H1 (cell line): Measurements from ENCODE around the gene CHD5. TPM values are rescaled to one million over a fixed set of nuclear protein-coding genes. Genes with fewer than 3 reads are reported as not detected.

Experiments
- CTCF ChIA-PET: fragments of 300-600 bp; sonication (Branson Sonifier 250); formaldehyde crosslinking; loops from one replicate; lab custom pipeline; 2021; ENCODE audit not compliant: partially characterized antibody; lab: Charles Lee
- POLR2A ChIA-PET: fragments of 300-600 bp; sonication (Branson Sonifier 250); formaldehyde crosslinking; loops from one replicate; lab custom pipeline; 2021; ENCODE audit warnings: inconsistent platforms; ENCODE audit not compliant: partially characterized antibody; lab: Charles Lee
- DNase-seq, 2 experiments: peaks; one replicate each; pipeline versions ENCODE4 v3.0.0 to v3.0.0-alpha.2; 2010 to 2022; ENCODE audit warnings: low spot score in 2 of 2, low read depth in 1 of 2, mixed read lengths in 1 of 2
- FAIRE-seq: peaks from 2 replicates; lab custom pipeline; 2011; peaks lifted over from hg19 to GRCh38; lab: Jason Lieb, UNC
- H2AFZ ChIP-seq: 2 replicates; pipeline ENCODE4 v1.8.1; 2012; ENCODE audit warnings: low read length, inconsistent platforms
- H2AK5ac ChIP-seq: 2 replicates; pipeline ENCODE4 v1.6.1; 2013; ENCODE audit warnings: low read depth, low read length
- H2BK120ac ChIP-seq: replicated peaks from 2 replicates; pipeline ENCODE3; 2013; ENCODE audit warnings: low read depth, low read length, inconsistent platforms
- H2BK12ac ChIP-seq: 2 replicates; pipeline ENCODE4 v1.6.1; 2013; ENCODE audit warnings: low read depth, low read length
- H2BK15ac ChIP-seq: 2 replicates; pipeline ENCODE4 v1.6.1; 2013; ENCODE audit warnings: low read length
- H2BK20ac ChIP-seq: 2 replicates; pipeline ENCODE4 v1.6.1; 2013; ENCODE audit warnings: low read length
- H2BK5ac ChIP-seq: 2 replicates; pipeline ENCODE4 v1.6.1; 2013; ENCODE audit warnings: low read depth, low read length
- H3K14ac ChIP-seq: 2 replicates; pipeline ENCODE4 v1.6.1; 2013; ENCODE audit warnings: inconsistent platforms; ENCODE audit not compliant: insufficient read length
- H3K18ac ChIP-seq: 2 replicates; pipeline ENCODE4 v1.6.1; 2013; ENCODE audit warnings: low read length; ENCODE audit errors: extremely low read depth
- H3K23ac ChIP-seq: 2 replicates; pipeline ENCODE4 v1.6.1; 2013; ENCODE audit warnings: inconsistent platforms; ENCODE audit not compliant: insufficient read length
- H3K23me2 ChIP-seq: 2 replicates; pipeline ENCODE4 v1.6.1; 2013; ENCODE audit warnings: low read depth, low read length
- H3K27ac ChIP-seq: 2 replicates; pipeline ENCODE4 v1.6.1; 2011; ENCODE audit warnings: low read depth, low read length, inconsistent platforms
- H3K27me3 ChIP-seq, 4 experiments: replicated peaks in 1 of 4; 1 replicate in 1 of 4; 2 replicates in 3 of 4; pipeline versions ENCODE4 v1.6.1 to v1.8.1; 2011 to 2013; ENCODE audit warnings: low read length in 3 of 4, mild to moderate bottlenecking in 3 of 4, inconsistent platforms in 2 of 4, mixed read lengths in 2 of 4, moderate library complexity in 1 of 4; ENCODE audit not compliant: control insufficient read depth in 3 of 4, insufficient read depth in 3 of 4; ENCODE audit errors: extremely low read depth in 1 of 4
- H3K36me3 ChIP-seq, 4 experiments: 2 replicates each; pipeline versions ENCODE4 v1.6.1 to v1.8.1; 2011 to 2013; ENCODE audit warnings: mild to moderate bottlenecking in 4 of 4, low read length in 3 of 4, moderate library complexity in 2 of 4, control low read depth in 1 of 4, inconsistent platforms in 1 of 4; ENCODE audit not compliant: insufficient read depth in 4 of 4, control insufficient read depth in 2 of 4
- H3K4ac ChIP-seq: replicated peaks from 2 replicates; pipeline ENCODE3; 2013; ENCODE audit warnings: low read length, low read depth, mixed read lengths, inconsistent platforms; ENCODE audit not compliant: insufficient read length
- H3K4me1 ChIP-seq, 4 experiments: replicated peaks in 1 of 4; 1 replicate in 1 of 4; 2 replicates in 3 of 4; pipeline versions ENCODE4 v1.6.1 to v1.8.1; 2011 to 2013; ENCODE audit warnings: low read length in 3 of 4, inconsistent platforms in 2 of 4, mixed read lengths in 1 of 4; ENCODE audit not compliant: insufficient read depth in 4 of 4, control insufficient read depth in 3 of 4
- H3K4me2 ChIP-seq, 2 experiments: 2 replicates each; pipeline versions ENCODE4 v1.6.1 to v1.8.1; 2011 to 2013; ENCODE audit warnings: low read depth in 2 of 2, low read length in 2 of 2, control low read depth in 1 of 2, inconsistent platforms in 1 of 2, mild to moderate bottlenecking in 1 of 2; ENCODE audit not compliant: insufficient read depth in 1 of 2
- H3K4me3 ChIP-seq, 4 experiments: fragments of 200-600, 300-600 bp in 1 of 4; sonication (generic), shearing (Covaris generic), sonication (Bioruptor Twin) in 1 of 4; 2 replicates each; pipeline versions ENCODE4 v1.5.1 to v1.8.1; 2011 to 2016; ENCODE audit warnings: low read length in 4 of 4, low read depth in 3 of 4, control low read depth in 2 of 4, inconsistent platforms in 2 of 4, mild to moderate bottlenecking in 2 of 4, mixed read lengths in 1 of 4, moderate library complexity in 1 of 4; ENCODE audit not compliant: insufficient read depth in 2 of 4; ENCODE audit errors: extremely low read depth in 1 of 4
- H3K56ac ChIP-seq: replicated peaks from 2 replicates; pipeline ENCODE3; 2013; ENCODE audit warnings: low read depth, mild to moderate bottlenecking, mixed read lengths, low read length, inconsistent platforms; ENCODE audit not compliant: insufficient read length
- H3K79me1 ChIP-seq: 2 replicates; pipeline ENCODE4 v1.6.1; 2013; ENCODE audit warnings: low read depth, low read length, control low read depth
- H3K79me2 ChIP-seq, 2 experiments: 2 replicates each; pipeline versions ENCODE4 v1.6.1 to v1.8.1; 2012 to 2013; ENCODE audit warnings: low read length in 2 of 2, mild to moderate bottlenecking in 2 of 2, inconsistent platforms in 1 of 2; ENCODE audit not compliant: insufficient read depth in 2 of 2, control insufficient read depth in 1 of 2
- H3K9ac ChIP-seq, 4 experiments: replicated peaks in 1 of 4; 1 replicate in 1 of 4; 2 replicates in 3 of 4; pipeline versions ENCODE4 v1.6.1 to v1.8.1; 2011 to 2013; ENCODE audit warnings: low read depth in 3 of 4, low read length in 3 of 4, control low read depth in 2 of 4, mild to moderate bottlenecking in 2 of 4, moderate library complexity in 2 of 4, inconsistent platforms in 1 of 4; ENCODE audit errors: extremely low read depth in 1 of 4
- H3K9me3 ChIP-seq, 2 experiments: 2 replicates each; pipeline versions ENCODE4 v1.6.1 to v1.8.1; 2012 to 2013; ENCODE audit warnings: mild to moderate bottlenecking in 2 of 2, moderate library complexity in 2 of 2, control low read depth in 1 of 2, inconsistent platforms in 1 of 2, low read depth in 1 of 2, low read length in 1 of 2, mixed read lengths in 1 of 2; ENCODE audit not compliant: insufficient read depth in 2 of 2
- H4K20me1 ChIP-seq, 2 experiments: replicated peaks in 1 of 2; 2 replicates each; pipeline versions ENCODE3 to v1.8.1; 2011 to 2013; ENCODE audit warnings: inconsistent platforms in 2 of 2, low read length in 2 of 2, mild to moderate bottlenecking in 1 of 2; ENCODE audit not compliant: insufficient read depth in 2 of 2, control insufficient read depth in 1 of 2
- H4K5ac ChIP-seq: 2 replicates; pipeline ENCODE4 v1.6.1; 2013; ENCODE audit warnings: low read length, low read depth, mixed read lengths, inconsistent platforms; ENCODE audit not compliant: insufficient read length
- H4K8ac ChIP-seq: 2 replicates; pipeline ENCODE4 v1.8.0; 2013; ENCODE audit warnings: mild to moderate bottlenecking, moderate library complexity, low read length, inconsistent platforms; ENCODE audit not compliant: insufficient read depth; ENCODE audit errors: extremely low read depth
- H4K91ac ChIP-seq: replicated peaks from 2 replicates; pipeline ENCODE3; 2013; ENCODE audit warnings: low read length, mixed read lengths, inconsistent platforms; ENCODE audit not compliant: insufficient read length
- BACH1 ChIP-seq: IDR thresholded peaks from 2 replicates; pipeline ENCODE4 v1.6.1; 2012; ENCODE audit warnings: low read length, improper control_type of control experiment
- BRCA1 ChIP-seq: IDR thresholded peaks from 2 replicates; pipeline ENCODE4 v1.6.1; 2012; ENCODE audit warnings: low read depth, low read length, improper control_type of control experiment
- CBX5 ChIP-seq: fragments of 300-800, 300-1000 bp; sonication (generic); IDR thresholded peaks from 2 replicates; pipeline ENCODE4 v1.7.1; 2016; ENCODE audit warnings: antibody characterized with exemption, low read length, low read depth
- CTBP2 ChIP-seq: IDR thresholded peaks from 2 replicates; pipeline ENCODE4 v1.7.0; 2011; ENCODE audit warnings: borderline replicate concordance, mild to moderate bottlenecking, moderate library complexity, mixed read lengths, low read length; ENCODE audit not compliant: insufficient read depth, insufficient read length
- EGR1 ChIP-seq: IDR thresholded peaks from 2 replicates; pipeline ENCODE4 v1.6.1; 2011; ENCODE audit warnings: low read depth, low read length, borderline replicate concordance
- EZH2 ChIP-seq: fragments of 200-600 bp; sonication (generic); IDR thresholded peaks from 2 replicates; pipeline ENCODE4 v1.7.1; 2012; ENCODE audit warnings: low read depth, mild to moderate bottlenecking, moderate library complexity, low read length, inconsistent platforms; ENCODE audit not compliant: severe bottlenecking
- NRF1 ChIP-seq: IDR thresholded peaks from 2 replicates; pipeline ENCODE4 v1.6.1; 2011; ENCODE audit warnings: mild to moderate bottlenecking, low read depth, low read length, improper control_type of control experiment
- PHF8 ChIP-seq: fragments of 200-600 bp; sonication (generic); conservative IDR thresholded peaks from 2 replicates; pipeline ENCODE4 v1.7.1; 2012; ENCODE audit warnings: low read depth, mild to moderate bottlenecking, inconsistent platforms, low read length, moderate library complexity
- SAP30 ChIP-seq: fragments of 300-600 bp; sonication (generic); IDR thresholded peaks from 2 replicates; pipeline ENCODE4 v1.7.1; 2012; ENCODE audit warnings: low read length, moderate library complexity, mild to moderate bottlenecking, inconsistent platforms; ENCODE audit not compliant: insufficient read depth, insufficient replicate concordance
- SIN3A ChIP-seq, 2 experiments: IDR thresholded peaks in 1 of 2; conservative IDR thresholded peaks in 1 of 2; 2 replicates each; pipeline ENCODE4 v1.6.1; 2011 to 2012; ENCODE audit warnings: low read length in 2 of 2, improper control_type of control experiment in 1 of 2, low read depth in 1 of 2, mild to moderate bottlenecking in 1 of 2
- SP1 ChIP-seq: IDR thresholded peaks from 2 replicates; pipeline ENCODE4 v1.6.1; 2011; ENCODE audit warnings: low read depth, low read length
- SRF ChIP-seq: IDR thresholded peaks from 2 replicates; pipeline ENCODE4 v1.6.1; 2011; ENCODE audit warnings: mild to moderate bottlenecking, low read depth, low read length, moderate library complexity
- TAF7 ChIP-seq: optimal IDR thresholded peaks from 2 replicates; pipeline ENCODE3; 2011; ENCODE audit warnings: low read depth, mild to moderate bottlenecking, inconsistent platforms, low read length, moderate library complexity, borderline replicate concordance
- TCF12 ChIP-seq: IDR thresholded peaks from 2 replicates; pipeline ENCODE4 v1.6.1; 2011; ENCODE audit warnings: low read depth, mild to moderate bottlenecking, low read length
- WGBS, 2 experiments: shearing (Covaris generic) in 1 of 2; methylation state at CpG; one replicate each; pipeline versions ENCODE4 v1.1.6 to v1.1.7; 2013 to 2015; ENCODE audit warnings: low lambda C conversion rate in 2 of 2, mixed read lengths in 2 of 2, inconsistent platforms in 1 of 2, low coverage in 1 of 2, missing lambda C conversion rate in 1 of 2; ENCODE audit not compliant: insufficient replicate concordance in 2 of 2, insufficient coverage in 1 of 2, insufficient read length in 1 of 2; ENCODE audit errors: extremely low coverage in 1 of 2, missing lambda C conversion rate in 1 of 2; 5-methylcytosine and 5-hydroxymethylcytosine counted together
- polyA plus RNA-seq, 7 experiments: library from polyadenylated mRNA; depleted of rRNA in 3 of 7; stranded (reverse) in 5 of 7; unstranded in 2 of 7; fragments of >200 nt in 5 of 7; fragments of 200-250 nt in 2 of 7; gene quantifications; 1 replicate in 5 of 7; 2 replicates in 1 of 7; 4 replicates in 1 of 7; pipeline versions ENCODE4 v1.2.1 to v1.2.3, GENCODE V29; 2011 to 2013; ENCODE audit warnings: missing spikeins in 2 of 7, mixed read lengths in 2 of 7
- total RNA-seq: library from RNA; stranded (reverse); fragmentation: NEBNext Ultra II Directional; extraction: Animal tissue kit (Norgen Biotek cat#: 25700); gene quantifications from 2 replicates; pipeline ENCODE4 v1.2.1, GENCODE V29; 2021

Gene CHD5
- total and polyA plus RNA-seq, 2 of the 8 experiments (the other 6 are each of a cell fraction or from before 2014, with no cell fraction given) = 0.42 to 1.8 TPM

DNA sequence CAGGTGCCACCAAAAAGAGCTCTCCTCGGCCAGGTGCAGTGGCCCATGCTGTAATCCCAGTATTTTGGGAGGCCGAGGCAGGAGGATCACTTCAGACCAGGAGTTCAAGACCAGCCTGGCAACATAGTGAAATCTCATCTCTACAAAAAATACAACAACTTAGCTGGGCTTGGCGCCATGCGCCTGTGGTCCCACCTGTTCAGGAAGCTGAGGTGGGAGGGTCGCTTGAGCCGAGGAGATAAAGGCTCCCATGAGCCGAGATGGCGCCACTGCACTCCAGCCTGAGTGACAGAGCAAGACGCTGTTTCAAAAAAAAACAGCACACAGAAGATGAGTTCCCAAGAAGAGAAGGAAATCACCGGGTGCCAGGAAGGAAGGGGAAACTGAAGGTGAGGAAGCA, 67.0 kb downstream of the CHD5 start:
- H3K27ac ChIP-seq = no peak overlapping the region
- no peak overlapping the region for H2AK5ac ChIP-seq
- H3K23me2 ChIP-seq = peaks cover 6% of the 10 kb centered on the region; the same call in 1 of the 2 replicates
- H3K18ac ChIP-seq = no peak overlapping the region
- H3K4me2 ChIP-seq = no peak overlapping the region
- H3K4ac ChIP-seq = no peak overlapping the region
- no peaks in the 10 kb centered on the region for H3K9me3 ChIP-seq
- no peaks in the 10 kb centered on the region for H3K79me1 ChIP-seq
- no peak overlapping the region for H2BK20ac ChIP-seq
- H3K79me2 ChIP-seq = no peaks in the 10 kb centered on the region
- CTCF ChIA-PET = interaction anchor here (0.6 to 2.5 kb wide), 14 partner anchors 9 to 292 kb away, joined by 3 to 11 read pairs (median 5); no protein-coding TSS in a partner anchor
- no peak overlapping the region for H2BK15ac ChIP-seq
- POLR2A ChIA-PET = interaction anchor here (0.7 to 1.5 kb wide), 4 partner anchors 30 to 213 kb away, joined by 3 to 4 read pairs (median 3); no protein-coding TSS in a partner anchor
- FAIRE-seq (no peak), DNase-seq (no peak)
- H3K4me1 ChIP-seq = peaks cover 0 to 4% (median 3%) of the 10 kb centered on the region in 4 experiments; a peak in 2 of 7 replicates
- peaks cover 0 to 2% (median 0%) of the 10 kb centered on the region in 4 experiments; a peak in 1 of 7 replicates for H3K27me3 ChIP-seq
- 80% methylated on average over 10 of the region's 10 CpGs; no CpG with 5 or more reads in 1 of the 2 experiments for WGBS, 2 experiments
- H2BK120ac ChIP-seq = no peak overlapping the region
- no peak overlapping the region for H3K4me3 ChIP-seq
- H4K8ac ChIP-seq = no peak overlapping the region; the same call in 1 of the 2 replicates
- no peak overlapping the region for H3K14ac ChIP-seq
- H3K9ac ChIP-seq = no peak overlapping the region
- no peak overlapping the region for H3K23ac ChIP-seq
- H4K20me1 ChIP-seq = no peaks in the 10 kb centered on the region
- H3K36me3 ChIP-seq = no peaks in the 10 kb centered on the region
- no peak overlapping the region for H4K5ac ChIP-seq
- H3K56ac ChIP-seq = no peak overlapping the region
- H2AFZ ChIP-seq = no peak overlapping the region
- H4K91ac ChIP-seq = no peak overlapping the region
- H2BK12ac ChIP-seq = no peak overlapping the region
- H2BK5ac ChIP-seq = no peak overlapping the region
- TF ChIP-seq EZH2 (no peak), TAF7 (no peak), SAP30 (no peak), CTBP2 (no peak), TCF12 (no peak), BACH1 (no peak), SRF (no peak), SP1 (no peak), PHF8 (no peak), NRF1 (no peak), BRCA1 (no peak), CBX5 (no peak), SIN3A (conservative IDR thresholded peaks at IDR 0.05 in 1 of 2, IDR thresholded peaks at IDR 0.05 in 1 of 2; ENCODE audit: low read depth in 1 of 2, low read length in 2 of 2) (no peak), EGR1 (no peak)
